ENCODE measurements around the gene COX4I2. TPM values are rescaled to one million over a fixed set of nuclear protein-coding genes. Genes with fewer than 3 reads are reported as not detected.

Gene COX4I2
- polyA plus RNA-seq, 1 donor from 2014 or later, result not detected

GRCh38 chr20:31693987-31694661, 56.4 kb downstream of the COX4I2 start:
- no peaks in the 10 kb centered on the region for H3K9me3 ChIP-seq (ENCODE audit: low read length)
- TF ChIP-seq EZH2 (IDR thresholded peaks at IDR 0.05; ENCODE audit: borderline replicate concordance, insufficient read depth, low read length, poor library complexity, severe bottlenecking), result no peak
- no peak for TF ChIP-seq SMC3 (conservative IDR thresholded peaks at IDR 0.05; ENCODE audit: poor library complexity)
- TF ChIP-seq POLR2AphosphoS5 (IDR thresholded peaks at IDR 0.05), result no peak
- no peak for TF ChIP-seq CTCF (IDR thresholded peaks at IDR 0.05; ENCODE audit: poor library complexity, severe bottlenecking)
- TF ChIP-seq RAD21 (conservative IDR thresholded peaks at IDR 0.05), result no peak
- no peak for TF ChIP-seq REST (IDR thresholded peaks at IDR 0.05; ENCODE audit: borderline replicate concordance)
- TF ChIP-seq TAF1 (IDR thresholded peaks at IDR 0.05; ENCODE audit: low read depth), result no peak
- TF ChIP-seq EP300 (conservative IDR thresholded peaks at IDR 0.05; ENCODE audit: poor library complexity, severe bottlenecking), result no peak
- TF ChIP-seq MXI1 (conservative IDR thresholded peaks at IDR 0.05; ENCODE audit: poor library complexity, severe bottlenecking), result no peak
- no peak overlapping the region for H2AFZ ChIP-seq (ENCODE audit: low read depth, low read length)
- H4K20me1 ChIP-seq (ENCODE audit: insufficient read depth), result no peaks in the 10 kb centered on the region
- no peaks in the 10 kb centered on the region for H3K9me2 ChIP-seq (ENCODE audit: insufficient read depth, low read length)
- H3K36me3 ChIP-seq (ENCODE audit: insufficient read depth, low read length), result peaks cover 6% of the 10 kb centered on the region
- H3K4me2 ChIP-seq (ENCODE audit: low read length), result no peak overlapping the region
- H3K9ac ChIP-seq (ENCODE audit: low read length), result no peak overlapping the region
- H3F3A ChIP-seq (ENCODE audit: insufficient read depth, low read length, poor library complexity, severe bottlenecking), result no peaks in the 10 kb centered on the region
- H3K27me3 ChIP-seq (ENCODE audit: insufficient read depth, low read depth, low read length), result no peaks in the 10 kb centered on the region
- no peak overlapping the region for H3K4me3 ChIP-seq (ENCODE audit: low read length)
- H3K27ac ChIP-seq (ENCODE audit: low read length), result no peak overlapping the region
- peaks cover 23% of the 10 kb centered on the region for H3K79me2 ChIP-seq (replicated peaks; ENCODE audit: insufficient read depth, low read length)

Small RNA genes lying within 50 kb of the gene (small RNA-seq; reads per million reads assigned to genes)
- 0 reads per million in 3 experiments for gene MIR3193

Other genes with a start within 250 kb of the COX4I2 start
- not detected in 2 replicates for gene DEFB119, start 247.3 kb upstream of the COX4I2 start, polyA plus RNA-seq
- not detected in 2 replicates for gene DEFB121, start 231.7 kb upstream of the COX4I2 start, polyA plus RNA-seq
- not detected in 2 replicates for gene DEFB123, start 197.3 kb upstream of the COX4I2 start, polyA plus RNA-seq
- not detected in 2 replicates for gene DEFB124, start 162.8 kb upstream of the COX4I2 start, polyA plus RNA-seq
- not detected in 2 replicates for gene REM1, start 162.6 kb upstream of the COX4I2 start, polyA plus RNA-seq
- gene HM13, start 123.5 kb upstream of the COX4I2 start, polyA plus RNA-seq, result 93.1 and 95.4 TPM in 2 replicates
- gene ID1, start 32.6 kb upstream of the COX4I2 start, polyA plus RNA-seq, result 26.3 and 30.6 TPM in 2 replicates
- 125 and 134 TPM in 2 replicates for gene BCL2L1, start 85.0 kb downstream of the COX4I2 start, polyA plus RNA-seq
- 1.6 and 2.1 TPM in 2 replicates for gene TPX2, start 101.4 kb downstream of the COX4I2 start, polyA plus RNA-seq
- 0.22 TPM in 1 of 2 replicates, not detected in the other for gene MYLK2, start 181.4 kb downstream of the COX4I2 start, polyA plus RNA-seq
- gene FOXS1, start 207.7 kb downstream of the COX4I2 start, polyA plus RNA-seq, result not detected in 2 replicates
- 62.7 and 68.9 TPM in 2 replicates for gene DUSP15, start 232.6 kb downstream of the COX4I2 start, polyA plus RNA-seq
- 6.1 and 8.0 TPM in 2 replicates for gene TTLL9, start 232.7 kb downstream of the COX4I2 start, polyA plus RNA-seq

Data from neural cell (in vitro differentiated cells).